Measurements from ENCODE around the gene AFF3.

The AFF3 gene

GRCh38 chr2:99729104-99730025 lies 413.0 kb downstream of the AFF3 start:
- no peak overlapping the region for H2BK120ac ChIP-seq (ENCODE audit: insufficient read depth, low read length, poor library complexity)
- peaks cover 3% of the 10 kb centered on the region for H3K79me1 ChIP-seq (ENCODE audit: low read length)
- no peak overlapping the region for H4K8ac ChIP-seq (ENCODE audit: low read depth, low read length)
- H3K4me3 ChIP-seq (ENCODE audit: low read depth, low read length), result no peak overlapping the region
- H3K9me3 ChIP-seq (ENCODE audit: insufficient read depth, low read depth, low read length), result no peaks in the 10 kb centered on the region
- no peak overlapping the region for H3K4me2 ChIP-seq (ENCODE audit: low read length)
- H4K91ac ChIP-seq (ENCODE audit: low read depth, low read length), result no peak overlapping the region
- H2AFZ ChIP-seq (ENCODE audit: insufficient read depth, low read length, poor library complexity), result no peak overlapping the region
- H3K18ac ChIP-seq (ENCODE audit: low read length), result no peak overlapping the region
- H2BK12ac ChIP-seq (ENCODE audit: low read length), result no peak overlapping the region
- no peak overlapping the region for H3K9ac ChIP-seq (ENCODE audit: low read length)
- no peaks in the 10 kb centered on the region for H3K36me3 ChIP-seq (ENCODE audit: control insufficient read depth in 1 of 2, insufficient read depth in 2 of 2, low read length in 2 of 2)
- WGBS (ENCODE audit: extremely low coverage, insufficient coverage, insufficient read length), result no CpG with 5 or more reads among the region's 7 CpGs
- H3K23ac ChIP-seq (ENCODE audit: low read length), result no peak overlapping the region
- no peaks in the 10 kb centered on the region for H3K27me3 ChIP-seq (ENCODE audit: insufficient read depth, low read length)
- no peak overlapping the region for H3K14ac ChIP-seq (ENCODE audit: low read length)
- H4K12ac ChIP-seq (ENCODE audit: low read depth, low read length), result no peak overlapping the region
- H2AK5ac ChIP-seq (ENCODE audit: low read length), result no peak overlapping the region
- H3K27ac ChIP-seq (ENCODE audit: low read depth, low read length), result peak overlapping the region; percentile 19
- DNase-seq, result peak; percentile 87 to 97
- no peaks in the 10 kb centered on the region for H3K79me2 ChIP-seq (ENCODE audit: control insufficient read depth, insufficient read depth, low read length, poor library complexity)
- no peak overlapping the region for H3K4ac ChIP-seq (ENCODE audit: low read depth, low read length)
- H2BK5ac ChIP-seq (ENCODE audit: low read depth, low read length, poor library complexity), result no peak overlapping the region
- H3K4me1 ChIP-seq (ENCODE audit: control insufficient read depth in 1 of 2, insufficient read depth in 2 of 2, low read length in 2 of 2), result peaks cover 2 to 5% of the 10 kb centered on the region in 2 experiments

DNA sequence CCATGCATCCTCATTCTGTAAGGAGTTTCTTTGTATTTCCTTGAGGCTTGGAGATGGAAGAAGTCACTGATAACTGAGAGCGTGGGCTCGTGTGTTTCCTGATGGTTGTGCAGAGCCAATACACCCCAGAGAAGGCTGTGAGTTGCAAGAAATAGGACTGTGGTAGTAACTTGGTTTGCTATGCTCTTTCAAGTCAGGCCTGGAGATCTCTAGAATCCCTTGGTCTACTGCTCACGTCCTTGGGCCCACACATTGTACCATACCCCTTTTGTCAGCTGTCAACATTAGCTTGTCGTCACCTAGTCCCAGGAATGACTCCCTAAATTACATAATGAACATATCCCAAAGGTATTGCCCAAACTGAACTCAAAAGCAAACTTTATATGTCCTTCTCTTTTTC lies 414.2 kb downstream of the AFF3 start:
- Histone ChIP-seq H3K36me3 (ENCODE audit: control insufficient read depth in 1 of 2, insufficient read depth in 2 of 2, low read length in 2 of 2) (no peaks in the 10 kb centered on the region), H3K14ac (ENCODE audit: low read length) (no peak overlapping the region), H3K23ac (ENCODE audit: low read length) (no peak overlapping the region), H4K12ac (ENCODE audit: low read depth, low read length) (no peak overlapping the region), H2BK5ac (ENCODE audit: low read depth, low read length, poor library complexity) (no peak overlapping the region), H3K79me1 (ENCODE audit: low read length) (peaks cover 3% of the 10 kb centered on the region), H4K8ac (ENCODE audit: low read depth, low read length) (no peak overlapping the region), H2AFZ (ENCODE audit: insufficient read depth, low read length, poor library complexity) (no peak overlapping the region), H2AK5ac (ENCODE audit: low read length) (no peak overlapping the region), H3K4me2 (ENCODE audit: low read length) (no peak overlapping the region), H3K4ac (ENCODE audit: low read depth, low read length) (no peak overlapping the region), H2BK12ac (ENCODE audit: low read length) (no peak overlapping the region), H3K18ac (ENCODE audit: low read length) (no peak overlapping the region), H3K9ac (ENCODE audit: low read length) (no peak overlapping the region), H3K27me3 (ENCODE audit: insufficient read depth, low read length) (no peaks in the 10 kb centered on the region), H3K27ac (ENCODE audit: low read depth, low read length) (no peak overlapping the region), H3K9me3 (ENCODE audit: insufficient read depth, low read depth, low read length) (no peaks in the 10 kb centered on the region), H2BK120ac (ENCODE audit: insufficient read depth, low read length, poor library complexity) (no peak overlapping the region), H4K91ac (ENCODE audit: low read depth, low read length) (no peak overlapping the region), H3K79me2 (ENCODE audit: control insufficient read depth, insufficient read depth, low read length, poor library complexity) (no peaks in the 10 kb centered on the region), H3K4me1 (ENCODE audit: control insufficient read depth in 1 of 2, insufficient read depth in 2 of 2, low read length in 2 of 2) (peaks cover 2 to 5% of the 10 kb centered on the region in 2 experiments), H3K4me3 (ENCODE audit: low read depth, low read length) (no peak overlapping the region)
- no peak for DNase-seq
- no CpG with 5 or more reads among the region's 4 CpGs for WGBS (ENCODE audit: extremely low coverage, insufficient coverage, insufficient read length)

DNA sequence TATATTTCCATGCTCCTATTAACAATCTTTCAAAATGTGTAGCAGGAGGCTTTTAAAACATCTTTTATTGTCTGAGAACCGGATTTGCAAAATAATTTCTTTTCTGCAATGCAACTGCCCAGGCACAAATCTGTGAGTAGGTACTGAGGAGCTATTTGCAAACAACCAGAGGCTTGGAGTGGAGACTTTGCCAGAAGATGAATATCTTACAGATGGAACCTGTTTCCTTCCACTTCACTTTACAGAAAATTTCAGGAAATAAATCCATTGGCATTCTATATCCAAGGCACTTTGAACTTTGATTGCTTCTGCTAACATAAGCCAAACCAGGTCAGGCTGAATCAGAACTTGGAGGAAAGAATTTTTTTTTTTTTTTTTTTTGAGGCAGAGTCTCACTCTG lies 415.2 kb downstream of the AFF3 start:
- Histone ChIP-seq H4K91ac (ENCODE audit: low read depth, low read length) (no peak overlapping the region), H2AK5ac (ENCODE audit: low read length) (no peak overlapping the region), H3K27ac (ENCODE audit: low read depth, low read length) (no peak overlapping the region), H3K79me2 (ENCODE audit: control insufficient read depth, insufficient read depth, low read length, poor library complexity) (no peaks in the 10 kb centered on the region), H4K8ac (ENCODE audit: low read depth, low read length) (no peak overlapping the region), H2BK12ac (ENCODE audit: low read length) (no peak overlapping the region), H3K4me3 (ENCODE audit: low read depth, low read length) (no peak overlapping the region), H4K12ac (ENCODE audit: low read depth, low read length) (no peak overlapping the region), H3K79me1 (ENCODE audit: low read length) (peaks cover 3% of the 10 kb centered on the region), H3K27me3 (ENCODE audit: insufficient read depth, low read length) (no peaks in the 10 kb centered on the region), H3K4me1 (ENCODE audit: control insufficient read depth in 1 of 2, insufficient read depth in 2 of 2, low read length in 2 of 2) (peaks cover 2 to 5% of the 10 kb centered on the region in 2 experiments), H2BK120ac (ENCODE audit: insufficient read depth, low read length, poor library complexity) (no peak overlapping the region), H3K14ac (ENCODE audit: low read length) (no peak overlapping the region), H3K4ac (ENCODE audit: low read depth, low read length) (no peak overlapping the region), H2BK5ac (ENCODE audit: low read depth, low read length, poor library complexity) (no peak overlapping the region), H3K9ac (ENCODE audit: low read length) (no peak overlapping the region), H3K9me3 (ENCODE audit: insufficient read depth, low read depth, low read length) (no peaks in the 10 kb centered on the region), H3K4me2 (ENCODE audit: low read length) (no peak overlapping the region), H3K23ac (ENCODE audit: low read length) (no peak overlapping the region), H3K18ac (ENCODE audit: low read length) (no peak overlapping the region), H2AFZ (ENCODE audit: insufficient read depth, low read length, poor library complexity) (no peak overlapping the region), H3K36me3 (ENCODE audit: control insufficient read depth in 1 of 2, insufficient read depth in 2 of 2, low read length in 2 of 2) (no peaks in the 10 kb centered on the region)
- no CpG with 5 or more reads among the region's 1 CpG for WGBS (ENCODE audit: extremely low coverage, insufficient coverage, insufficient read length)
- no peak for DNase-seq

DNA sequence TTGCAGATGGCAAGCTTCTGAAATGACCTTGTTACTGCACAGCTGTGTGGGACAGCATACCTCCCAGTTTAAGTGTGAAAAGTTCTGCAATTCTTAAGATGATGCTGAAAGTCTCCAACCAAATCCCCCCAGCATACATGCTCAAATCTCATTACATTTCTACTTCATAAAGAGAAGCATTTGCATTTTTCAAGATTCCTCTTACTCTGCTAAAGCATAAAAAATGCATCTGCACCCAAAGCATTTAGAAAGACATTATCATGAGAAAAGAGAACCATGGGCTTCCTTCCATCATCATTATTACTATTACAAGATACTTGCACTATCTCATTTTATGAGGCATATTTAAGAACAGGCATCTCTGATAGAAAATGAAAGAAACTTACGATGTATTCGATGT lies 415.7 kb downstream of the AFF3 start:
- no peak for DNase-seq
- H2AFZ ChIP-seq (ENCODE audit: insufficient read depth, low read length, poor library complexity), result no peak overlapping the region
- peaks cover 2 to 5% of the 10 kb centered on the region in 2 experiments for H3K4me1 ChIP-seq (ENCODE audit: control insufficient read depth in 1 of 2, insufficient read depth in 2 of 2, low read length in 2 of 2)
- H2BK5ac ChIP-seq (ENCODE audit: low read depth, low read length, poor library complexity), result no peak overlapping the region
- H4K8ac ChIP-seq (ENCODE audit: low read depth, low read length), result no peak overlapping the region
- H3K79me1 ChIP-seq (ENCODE audit: low read length), result peaks cover 3% of the 10 kb centered on the region
- H3K4me2 ChIP-seq (ENCODE audit: low read length), result no peak overlapping the region
- H3K9ac ChIP-seq (ENCODE audit: low read length), result no peak overlapping the region
- no peak overlapping the region for H3K4me3 ChIP-seq (ENCODE audit: low read depth, low read length)
- H3K9me3 ChIP-seq (ENCODE audit: insufficient read depth, low read depth, low read length), result no peaks in the 10 kb centered on the region
- no peak overlapping the region for H2BK12ac ChIP-seq (ENCODE audit: low read length)
- no peaks in the 10 kb centered on the region for H3K79me2 ChIP-seq (ENCODE audit: control insufficient read depth, insufficient read depth, low read length, poor library complexity)
- H3K36me3 ChIP-seq (ENCODE audit: control insufficient read depth in 1 of 2, insufficient read depth in 2 of 2, low read length in 2 of 2), result no peaks in the 10 kb centered on the region
- H4K91ac ChIP-seq (ENCODE audit: low read depth, low read length), result no peak overlapping the region
- no peak overlapping the region for H3K23ac ChIP-seq (ENCODE audit: low read length)
- WGBS (ENCODE audit: extremely low coverage, insufficient coverage, insufficient read length), result no CpG with 5 or more reads among the region's 2 CpGs
- H3K14ac ChIP-seq (ENCODE audit: low read length), result no peak overlapping the region
- H3K27me3 ChIP-seq (ENCODE audit: insufficient read depth, low read length), result no peaks in the 10 kb centered on the region
- no peak overlapping the region for H2BK120ac ChIP-seq (ENCODE audit: insufficient read depth, low read length, poor library complexity)
- H2AK5ac ChIP-seq (ENCODE audit: low read length), result no peak overlapping the region
- H3K18ac ChIP-seq (ENCODE audit: low read length), result no peak overlapping the region
- H4K12ac ChIP-seq (ENCODE audit: low read depth, low read length), result no peak overlapping the region
- no peak overlapping the region for H3K27ac ChIP-seq (ENCODE audit: low read depth, low read length)
- no peak overlapping the region for H3K4ac ChIP-seq (ENCODE audit: low read depth, low read length)
